HCT116 (cell line): ENCODE data around the gene RNU5B-1. TPM values are rescaled to one million over a fixed set of nuclear protein-coding genes. Genes with fewer than 3 reads are reported as not detected.

Experiments
- ATAC-seq: fragments of 200-7000 bp; cut with Tn5 transposase; 2 replicates; pipeline ENCODE4 v1.9.1; 2020; ENCODE audit warnings: mild to moderate bottlenecking, moderate library complexity
- BruUV-seq: library from RNA; stranded (reverse); fragments of 400-500 nt; replicated peaks from 2 replicates; lab custom pipeline; 2021; lab: Mats Ljungman, UMichigan
- CTCF ChIA-PET: fragments of 300-600 bp; sonication (Branson Sonifier 250); formaldehyde crosslinking; loops from one replicate; lab custom pipeline; 2021; ENCODE audit warnings: antibody characterized with exemption; lab: Charles Lee
- POLR2A ChIA-PET: fragments of 300-600, 350-600 bp; sonication (Branson Sonifier 250); formaldehyde crosslinking; loops from one replicate; lab custom pipeline; 2021; ENCODE audit warnings: antibody characterized with exemption; lab: Charles Lee
- RAD21 ChIA-PET, 2 experiments: fragments of 300-600 bp; sonication (Branson Sonifier 250); formaldehyde crosslinking; loops; one replicate each; lab custom pipeline; 2023; ENCODE audit warnings: low total read pairs in 2 of 2; ENCODE audit not compliant: uncharacterized antibody in 2 of 2, unreplicated experiment in 2 of 2, low non-redundant PET in 1 of 2; lab: Charles Lee
- DNase-seq: peaks from one replicate; pipeline ENCODE4 v3.0.0-alpha.2; 2010; ENCODE audit warnings: low read depth, low spot score
- H2AFZ ChIP-seq: fragments of 200-600 bp; shearing (Covaris generic), sonication (generic); 2 replicates; pipeline ENCODE4 v1.6.1; 2017; ENCODE audit warnings: low read depth, mixed run types, mixed read lengths, antibody characterized with exemption, low read length; ENCODE audit not compliant: poor library complexity, severe bottlenecking
- H3K27ac ChIP-seq: 2 replicates; pipeline ENCODE4 v1.5.1; 2012; ENCODE audit warnings: low read depth, low read length
- H3K27me3 ChIP-seq: fragments of 200-600 bp; sonication (generic); 2 replicates; pipeline ENCODE4 v1.6.1; 2016; ENCODE audit warnings: mixed run types, low read length, mixed read lengths; ENCODE audit not compliant: insufficient read depth
- H3K36me3 ChIP-seq, 2 experiments: fragments of 200-500 bp in 1 of 2; fragments of 200-600 bp in 1 of 2; sonication (Bioruptor generic) in 1 of 2; sonication (generic) in 1 of 2; 2 replicates each; pipeline versions ENCODE4 v1.5.1 to v1.6.1; 2014 to 2016; ENCODE audit warnings: low read length in 2 of 2, inconsistent platforms in 1 of 2, mixed read lengths in 1 of 2, mixed run types in 1 of 2; ENCODE audit not compliant: insufficient read depth in 2 of 2, control insufficient read depth in 1 of 2
- H3K4me1 ChIP-seq, 2 experiments: fragments of 200-600 bp in 1 of 2; sonication (generic) in 1 of 2; 2 replicates each; pipeline versions ENCODE4 v1.5.1 to v1.6.1; 2012 to 2017; ENCODE audit warnings: low read length in 2 of 2, inconsistent platforms in 1 of 2, mild to moderate bottlenecking in 1 of 2, mixed read lengths in 1 of 2, mixed run types in 1 of 2, moderate library complexity in 1 of 2; ENCODE audit not compliant: insufficient read depth in 2 of 2, control insufficient read depth in 1 of 2
- H3K4me2 ChIP-seq: fragments of 200-600 bp; sonication (generic); 2 replicates; pipeline ENCODE4 v1.6.1; 2017; ENCODE audit warnings: mixed run types, low read length, mixed read lengths
- H3K4me3 ChIP-seq, 2 experiments: fragments of 200-600 bp in 1 of 2; sonication (generic) in 1 of 2; replicated peaks in 1 of 2; 2 replicates each; pipeline ENCODE4 v1.5.1; 2011 to 2016; ENCODE audit warnings: low read length in 2 of 2, control low read depth in 1 of 2, low read depth in 1 of 2, mild to moderate bottlenecking in 1 of 2, mixed read lengths in 1 of 2, mixed run types in 1 of 2
- H3K79me2 ChIP-seq: fragments of 200-600 bp; sonication (generic); 2 replicates; pipeline ENCODE4 v1.6.1; 2017; ENCODE audit warnings: mild to moderate bottlenecking, mixed run types, low read length, moderate library complexity, mixed read lengths; ENCODE audit not compliant: insufficient read depth
- H3K9ac ChIP-seq: fragments of 200-600 bp; sonication (generic); 2 replicates; pipeline ENCODE4 v1.6.1; 2016; ENCODE audit warnings: low read length, mixed read lengths
- H3K9me2 ChIP-seq: fragments of 200-600 bp; sonication (generic), shearing (Covaris generic); 2 replicates; pipeline ENCODE4 v1.6.1; 2017; ENCODE audit warnings: mixed run types, mild to moderate bottlenecking, moderate library complexity; ENCODE audit not compliant: insufficient read depth
- H3K9me3 ChIP-seq, 2 experiments: fragments of 200-500 bp in 1 of 2; fragments of 200-600 bp in 1 of 2; sonication (Bioruptor generic) in 1 of 2; sonication (generic) in 1 of 2; 2 replicates each; pipeline ENCODE4 v1.6.1; 2014 to 2017; ENCODE audit warnings: low read length in 2 of 2, mixed read lengths in 2 of 2, inconsistent platforms in 1 of 2, low read depth in 1 of 2, mild to moderate bottlenecking in 1 of 2, mixed run types in 1 of 2, moderate library complexity in 1 of 2; ENCODE audit not compliant: control insufficient read depth in 1 of 2, insufficient read depth in 1 of 2
- H4K20me1 ChIP-seq: fragments of 200-600 bp; sonication (generic), shearing (Covaris generic); 2 replicates; pipeline ENCODE4 v1.6.1; 2017; ENCODE audit warnings: mixed run types, mild to moderate bottlenecking, moderate library complexity; ENCODE audit not compliant: insufficient read depth
- ATF3 ChIP-seq: IDR thresholded peaks from 2 replicates; pipeline ENCODE4 v1.6.1; 2012
- CEBPB ChIP-seq: IDR thresholded peaks from 2 replicates; pipeline ENCODE4 v1.6.1; 2012; ENCODE audit warnings: low read depth
- CTCF ChIP-seq, 3 experiments: fragments of 200-600 bp in 1 of 3; sonication (generic) in 1 of 3; IDR thresholded peaks in 2 of 3; conservative IDR thresholded peaks in 1 of 3; 2 replicates each; pipeline ENCODE4 v1.5.1; 2012 to 2017; ENCODE audit warnings: low read depth in 2 of 3, low read length in 2 of 3, antibody characterized with exemption in 1 of 3, borderline replicate concordance in 1 of 3, control low read depth in 1 of 3, mild to moderate bottlenecking in 1 of 3, mixed read lengths in 1 of 3, mixed run types in 1 of 3, moderate library complexity in 1 of 3; ENCODE audit not compliant: insufficient read depth in 1 of 3
- EZH2 ChIP-seq: fragments of 200-600 bp; sonication (generic); IDR thresholded peaks from 2 replicates; pipeline ENCODE4 v1.6.1; 2017; ENCODE audit warnings: antibody characterized with exemption, mixed run types
- EZH2phosphoT487 ChIP-seq: fragments of 200-600 bp; IDR thresholded peaks from 2 replicates; pipeline ENCODE4 v1.6.1; 2018; ENCODE audit warnings: antibody characterized with exemption, borderline replicate concordance
- JUND ChIP-seq: IDR thresholded peaks from 2 replicates; pipeline ENCODE4 v1.6.1; 2012
- MAX ChIP-seq: IDR thresholded peaks from 2 replicates; pipeline ENCODE4 v1.6.1; 2012
- POLR2A ChIP-seq: IDR thresholded peaks from 2 replicates; pipeline ENCODE4 v1.7.0; 2011; ENCODE audit warnings: borderline replicate concordance; ENCODE audit not compliant: insufficient read depth, insufficient read length; ENCODE audit errors: extremely low read depth
- RAD21 ChIP-seq: IDR thresholded peaks from 2 replicates; pipeline ENCODE4 v1.6.1; 2012; ENCODE audit warnings: low read depth, mild to moderate bottlenecking
- SIN3A ChIP-seq: IDR thresholded peaks from 2 replicates; pipeline ENCODE4 v1.6.1; 2012; ENCODE audit warnings: low read depth
- SP1 ChIP-seq: IDR thresholded peaks from 2 replicates; pipeline ENCODE4 v1.6.1; 2012; ENCODE audit warnings: low read depth
- SRF ChIP-seq: IDR thresholded peaks from 2 replicates; pipeline ENCODE4 v1.6.1; 2012; ENCODE audit warnings: low read depth
- TCF7L2 ChIP-seq: IDR thresholded peaks from 2 replicates; pipeline ENCODE4 v1.7.0; 2011; ENCODE audit warnings: borderline replicate concordance, inconsistent platforms; ENCODE audit not compliant: insufficient read depth, insufficient read length; ENCODE audit errors: extremely low read depth
- YY1 ChIP-seq: IDR thresholded peaks from 2 replicates; pipeline ENCODE4 v1.6.1; 2011; ENCODE audit warnings: low read length, low read depth, moderate library complexity, mild to moderate bottlenecking; ENCODE audit not compliant: insufficient replicate concordance; ENCODE audit errors: extremely low read depth
- ZFX ChIP-seq: fragments of 450-650 bp; IDR thresholded peaks from 2 replicates; pipeline ENCODE4 v1.6.1; 2017
- ZNF274 ChIP-seq: fragments of 200-500 bp; sonication (Bioruptor generic); IDR thresholded peaks from 2 replicates; pipeline ENCODE4 v1.6.1; 2014; ENCODE audit warnings: mild to moderate bottlenecking, low read depth, low read length, inconsistent platforms
- intact Hi-C: fragments of 100-400 bp; cut with micrococcal nuclease; formaldehyde crosslinking; loops from 2 replicates; pipeline ENCODE4 v1.10.0; 2022
- total RNA-seq: library from RNA; stranded (reverse); gene quantifications from one replicate; pipeline ENCODE4 v1.2.1, GENCODE V29; 2021; ENCODE audit not compliant: unreplicated experiment
- TF ChIP-seq, protein P1 (sequence below): IDR thresholded peaks from 2 replicates; pipeline ENCODE4 v1.6.1; 2011; ENCODE audit warnings: mild to moderate bottlenecking, low read length, moderate library complexity; ENCODE audit not compliant: insufficient replicate concordance; ENCODE audit errors: extremely low read depth
- TF ChIP-seq, protein P2 (sequence below): IDR thresholded peaks from 2 replicates; pipeline ENCODE4 v1.6.1; 2012; ENCODE audit warnings: low read depth

RNU5B-1 gene
- total RNA-seq, 1 experiment from 2014 or later: not detected

GRCh38 chr15:65326818-65327217 lies 22.3 kb downstream of the RNU5B-1 start:
- H4K20me1 ChIP-seq: no peaks in the 10 kb centered on the region
- ChIA-PET RAD21 (no interaction called here), CTCF (interaction anchor here (0.8 kb wide), 1 partner anchor 58 kb away, joined by 4 read pairs; no protein-coding TSS in a partner anchor), POLR2A (interaction anchor here (2.5 kb wide), 1 partner anchor 22 kb away, joined by 9 read pairs; the partner anchor contains the start of gene RNU5B-1)
- H3K79me2 ChIP-seq: no peaks in the 10 kb centered on the region
- no peak overlapping the region for H3K9ac ChIP-seq
- H3K9me2 ChIP-seq: no peaks in the 10 kb centered on the region
- H3K27me3 ChIP-seq: no peaks in the 10 kb centered on the region
- no peaks in the 10 kb centered on the region for H3K4me1 ChIP-seq
- H3K4me2 ChIP-seq: no peak overlapping the region
- H3K36me3 ChIP-seq: no peaks in the 10 kb centered on the region
- no peak for DNase-seq
- no peak for ATAC-seq
- H3K27ac ChIP-seq: no peak overlapping the region
- BruUV-seq: no TSS peak
- H2AFZ ChIP-seq: no peak overlapping the region
- H3K4me3 ChIP-seq: no peak overlapping the region
- H3K9me3 ChIP-seq: no peaks in the 10 kb centered on the region
- intact Hi-C loops: no loop called here
- TF ChIP-seq SIN3A (no peak), YY1 (no peak), EZH2phosphoT487 (no peak), MAX (no peak), ZNF274 (no peak), ATF3 (no peak), CEBPB (no peak), SP1 (no peak), POLR2A (no peak), CTCF (IDR thresholded peaks at IDR 0.05 in 2 of 3, conservative IDR thresholded peaks at IDR 0.05 in 1 of 3; ENCODE audit: borderline replicate concordance in 1 of 3, insufficient read depth in 1 of 3, low read depth in 2 of 3, low read length in 2 of 3) (no peak), JUND (no peak), ZFX (no peak), EZH2 (no peak), RAD21 (no peak), SRF (no peak), TCF7L2 (no peak)
- TF ChIP-seq, protein P1, sequence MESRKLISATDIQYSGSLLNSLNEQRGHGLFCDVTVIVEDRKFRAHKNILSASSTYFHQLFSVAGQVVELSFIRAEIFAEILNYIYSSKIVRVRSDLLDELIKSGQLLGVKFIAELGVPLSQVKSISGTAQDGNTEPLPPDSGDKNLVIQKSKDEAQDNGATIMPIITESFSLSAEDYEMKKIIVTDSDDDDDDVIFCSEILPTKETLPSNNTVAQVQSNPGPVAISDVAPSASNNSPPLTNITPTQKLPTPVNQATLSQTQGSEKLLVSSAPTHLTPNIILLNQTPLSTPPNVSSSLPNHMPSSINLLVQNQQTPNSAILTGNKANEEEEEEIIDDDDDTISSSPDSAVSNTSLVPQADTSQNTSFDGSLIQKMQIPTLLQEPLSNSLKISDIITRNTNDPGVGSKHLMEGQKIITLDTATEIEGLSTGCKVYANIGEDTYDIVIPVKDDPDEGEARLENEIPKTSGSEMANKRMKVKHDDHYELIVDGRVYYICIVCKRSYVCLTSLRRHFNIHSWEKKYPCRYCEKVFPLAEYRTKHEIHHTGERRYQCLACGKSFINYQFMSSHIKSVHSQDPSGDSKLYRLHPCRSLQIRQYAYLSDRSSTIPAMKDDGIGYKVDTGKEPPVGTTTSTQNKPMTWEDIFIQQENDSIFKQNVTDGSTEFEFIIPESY: no peak
- TF ChIP-seq, protein P2, sequence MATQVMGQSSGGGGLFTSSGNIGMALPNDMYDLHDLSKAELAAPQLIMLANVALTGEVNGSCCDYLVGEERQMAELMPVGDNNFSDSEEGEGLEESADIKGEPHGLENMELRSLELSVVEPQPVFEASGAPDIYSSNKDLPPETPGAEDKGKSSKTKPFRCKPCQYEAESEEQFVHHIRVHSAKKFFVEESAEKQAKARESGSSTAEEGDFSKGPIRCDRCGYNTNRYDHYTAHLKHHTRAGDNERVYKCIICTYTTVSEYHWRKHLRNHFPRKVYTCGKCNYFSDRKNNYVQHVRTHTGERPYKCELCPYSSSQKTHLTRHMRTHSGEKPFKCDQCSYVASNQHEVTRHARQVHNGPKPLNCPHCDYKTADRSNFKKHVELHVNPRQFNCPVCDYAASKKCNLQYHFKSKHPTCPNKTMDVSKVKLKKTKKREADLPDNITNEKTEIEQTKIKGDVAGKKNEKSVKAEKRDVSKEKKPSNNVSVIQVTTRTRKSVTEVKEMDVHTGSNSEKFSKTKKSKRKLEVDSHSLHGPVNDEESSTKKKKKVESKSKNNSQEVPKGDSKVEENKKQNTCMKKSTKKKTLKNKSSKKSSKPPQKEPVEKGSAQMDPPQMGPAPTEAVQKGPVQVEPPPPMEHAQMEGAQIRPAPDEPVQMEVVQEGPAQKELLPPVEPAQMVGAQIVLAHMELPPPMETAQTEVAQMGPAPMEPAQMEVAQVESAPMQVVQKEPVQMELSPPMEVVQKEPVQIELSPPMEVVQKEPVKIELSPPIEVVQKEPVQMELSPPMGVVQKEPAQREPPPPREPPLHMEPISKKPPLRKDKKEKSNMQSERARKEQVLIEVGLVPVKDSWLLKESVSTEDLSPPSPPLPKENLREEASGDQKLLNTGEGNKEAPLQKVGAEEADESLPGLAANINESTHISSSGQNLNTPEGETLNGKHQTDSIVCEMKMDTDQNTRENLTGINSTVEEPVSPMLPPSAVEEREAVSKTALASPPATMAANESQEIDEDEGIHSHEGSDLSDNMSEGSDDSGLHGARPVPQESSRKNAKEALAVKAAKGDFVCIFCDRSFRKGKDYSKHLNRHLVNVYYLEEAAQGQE: no peak
